SK-N-SH (cell line): ENCODE results near the gene MRM2. TPM values are rescaled to one million over a fixed set of nuclear protein-coding genes. Genes with fewer than 3 reads are reported as not detected.

Experiments used
- CTCF ChIA-PET: fragments of 300-600, 350-600 bp; formaldehyde crosslinking; extraction: SDS; loops from one replicate; lab custom pipeline; 2021; lab: Yijun Ruan, JAX
- POLR2A ChIA-PET: fragments of 350-600 bp; sonication (Branson Sonifier 250); formaldehyde crosslinking; extraction: SDS; loops from one replicate; lab custom pipeline; 2020; ENCODE audit warnings: antibody characterized with exemption, inconsistent platforms; lab: Yijun Ruan, JAX
- DNase-seq: peaks from one replicate; pipeline ENCODE4 v3.0.0; 2012
- H2AFZ ChIP-seq: fragments of 200-600 bp; sonication (generic); 2 replicates; pipeline ENCODE4 v1.8.1; 2016; ENCODE audit warnings: antibody characterized with exemption, mild to moderate bottlenecking, low read depth
- H3F3A ChIP-seq: fragments of 200-600 bp; sonication (generic); replicated peaks from 2 replicates; pipeline ENCODE3; 2016; ENCODE audit warnings: antibody characterized with exemption, mild to moderate bottlenecking; ENCODE audit not compliant: insufficient read depth
- H3K27ac ChIP-seq, 2 experiments: fragments of 200-500 bp in 1 of 2; fragments of 200-600 bp in 1 of 2; sonication (Bioruptor generic) in 1 of 2; sonication (generic), shearing (Covaris generic) in 1 of 2; 2 replicates each; pipeline versions ENCODE4 v1.5.1 to v1.6.1; 2014 to 2016; ENCODE audit warnings: low read depth in 2 of 2, inconsistent platforms in 1 of 2, low read length in 1 of 2, mild to moderate bottlenecking in 1 of 2, mixed read lengths in 1 of 2
- H3K27me3 ChIP-seq: fragments of 200-600 bp; sonication (generic), shearing (Covaris generic); 2 replicates; pipeline ENCODE4 v1.6.1; 2016; ENCODE audit warnings: mixed run types; ENCODE audit not compliant: insufficient read depth
- H3K36me3 ChIP-seq, 2 experiments: fragments of 200-500 bp in 1 of 2; fragments of 200-600 bp in 1 of 2; sonication (Bioruptor generic) in 1 of 2; sonication (generic) in 1 of 2; replicated peaks in 1 of 2; 2 replicates each; pipeline versions ENCODE3 to v1.5.1; 2014 to 2016; ENCODE audit warnings: low read length in 1 of 2, mild to moderate bottlenecking in 1 of 2; ENCODE audit not compliant: insufficient read depth in 2 of 2, control insufficient read depth in 1 of 2
- H3K4me1 ChIP-seq, 2 experiments: fragments of 200-500 bp in 1 of 2; fragments of 200-600 bp in 1 of 2; sonication (Bioruptor generic) in 1 of 2; sonication (generic), shearing (Covaris generic) in 1 of 2; 2 replicates each; pipeline versions ENCODE4 v1.5.1 to v1.6.1; 2014 to 2016; ENCODE audit warnings: low read depth in 1 of 2, low read length in 1 of 2, mixed run types in 1 of 2; ENCODE audit not compliant: insufficient read depth in 2 of 2, control insufficient read depth in 1 of 2
- H3K4me2 ChIP-seq: fragments of 200-600 bp; sonication (generic), shearing (Covaris generic); 2 replicates; pipeline ENCODE4 v1.6.1; 2017; ENCODE audit warnings: mixed run types
- H3K4me3 ChIP-seq, 2 experiments: fragments of 200-500 bp in 1 of 2; fragments of 200-600 bp in 1 of 2; sonication (Bioruptor generic) in 1 of 2; sonication (generic), shearing (Covaris generic) in 1 of 2; 2 replicates each; pipeline versions ENCODE4 v1.5.1 to v1.8.1; 2014 to 2016; ENCODE audit warnings: low read depth in 2 of 2, inconsistent platforms in 1 of 2, low read length in 1 of 2, mild to moderate bottlenecking in 1 of 2, mixed read lengths in 1 of 2, moderate library complexity in 1 of 2
- H3K79me2 ChIP-seq: fragments of 200-600 bp; sonication (generic); 2 replicates; pipeline ENCODE4 v1.8.1; 2017; ENCODE audit warnings: mild to moderate bottlenecking; ENCODE audit not compliant: insufficient read depth
- H3K9ac ChIP-seq: fragments of 200-600 bp; sonication (generic); 2 replicates; pipeline ENCODE4 v1.6.1; 2017; ENCODE audit warnings: mixed run types
- H3K9me2 ChIP-seq: fragments of 200-600 bp; sonication (generic); 2 replicates; pipeline ENCODE4 v1.6.1; 2017; ENCODE audit warnings: mixed run types
- H3K9me3 ChIP-seq: fragments of 200-600 bp; sonication (generic); 2 replicates; pipeline ENCODE4 v1.6.1; 2017; ENCODE audit warnings: mixed run types, mild to moderate bottlenecking, moderate library complexity
- H4K20me1 ChIP-seq: fragments of 200-600 bp; sonication (generic); 2 replicates; pipeline ENCODE4 v1.6.1; 2017; ENCODE audit warnings: mild to moderate bottlenecking, mixed run types; ENCODE audit not compliant: insufficient read depth
- ELF1 ChIP-seq: IDR thresholded peaks from 2 replicates; pipeline ENCODE4 v1.4.0; 2012
- EP300 ChIP-seq, 2 experiments: IDR thresholded peaks; 2 replicates each; pipeline versions ENCODE4 v1.4.0 to v1.6.1; 2012; ENCODE audit warnings: borderline replicate concordance in 1 of 2, low read depth in 1 of 2, low read length in 1 of 2
- EZH2phosphoT487 ChIP-seq: fragments of 200-600 bp; sonication (generic); IDR thresholded peaks from 2 replicates; pipeline ENCODE4 v1.6.1; 2017; ENCODE audit warnings: low read depth, mixed run types, mild to moderate bottlenecking, antibody characterized with exemption, moderate library complexity, borderline replicate concordance
- FOXJ3 ChIP-seq: sonication (generic); formaldehyde crosslinking; IDR thresholded peaks from 2 replicates; pipeline ENCODE4 v1.5.1; 2020; ENCODE audit warnings: mild to moderate bottlenecking, missing genetic modification reagents
- GATA2 ChIP-seq: sonication (generic); formaldehyde crosslinking; IDR thresholded peaks from 2 replicates; pipeline ENCODE4 v1.5.0; 2020; ENCODE audit warnings: mild to moderate bottlenecking, missing genetic modification reagents
- MEF2A ChIP-seq: IDR thresholded peaks from 2 replicates; pipeline ENCODE4 v1.4.0; 2012; ENCODE audit warnings: low read depth, borderline replicate concordance
- MXI1 ChIP-seq: IDR thresholded peaks from 2 replicates; pipeline ENCODE4 v1.6.1; 2012; ENCODE audit warnings: mild to moderate bottlenecking, low read depth, low read length, improper control_type of control experiment
- POLR2AphosphoS5 ChIP-seq: IDR thresholded peaks from 2 replicates; pipeline ENCODE4 v1.6.1; 2012; ENCODE audit warnings: low read depth, low read length
- RAD21 ChIP-seq: IDR thresholded peaks from 2 replicates; pipeline ENCODE4 v1.6.1; 2012; ENCODE audit warnings: mild to moderate bottlenecking, low read length
- RXRA ChIP-seq: IDR thresholded peaks from 2 replicates; pipeline ENCODE4 v1.4.0; 2012; ENCODE audit warnings: low read depth, mild to moderate bottlenecking, borderline replicate concordance
- SMC3 ChIP-seq: IDR thresholded peaks from 2 replicates; pipeline ENCODE4 v1.6.1; 2012; ENCODE audit warnings: low read depth, low read length, improper control_type of control experiment
- TEAD4 ChIP-seq: IDR thresholded peaks from 2 replicates; pipeline ENCODE4 v1.4.0; 2012; ENCODE audit warnings: mild to moderate bottlenecking, borderline replicate concordance; ENCODE audit not compliant: insufficient read depth
- USF1 ChIP-seq: IDR thresholded peaks from 2 replicates; pipeline ENCODE4 v1.4.0; 2012; ENCODE audit warnings: low read depth, borderline replicate concordance
- USF2 ChIP-seq: fragments of 150-350 bp; IDR thresholded peaks from 2 replicates; pipeline ENCODE4 v1.6.1; 2017; ENCODE audit warnings: antibody characterized with exemption, low read length, low read depth, borderline replicate concordance
- YY1 ChIP-seq: IDR thresholded peaks from 2 replicates; pipeline ENCODE4 v1.4.0; 2012; ENCODE audit warnings: low read depth, mild to moderate bottlenecking
- ZBTB33 ChIP-seq: IDR thresholded peaks from 2 replicates; pipeline ENCODE4 v1.4.0; 2012; ENCODE audit warnings: low read depth, borderline replicate concordance
- WGBS: methylation state at CpG from one replicate; pipeline ENCODE4 v1.1.6; 2017; ENCODE audit warnings: low lambda C conversion rate; 5-methylcytosine and 5-hydroxymethylcytosine counted together
- polyA plus RNA-seq, 3 experiments: library from polyadenylated mRNA; depleted of rRNA; stranded (reverse); fragments of >200 nt; gene quantifications; 2 replicates each; pipeline ENCODE4 v1.2.3, GENCODE V29; 2012
- TF ChIP-seq, protein P1 (sequence below): fragments of 200-600 bp; sonication (generic); IDR thresholded peaks from 2 replicates; pipeline ENCODE4 v1.6.1; 2017; ENCODE audit warnings: antibody characterized with exemption, mild to moderate bottlenecking, moderate library complexity

The MRM2 gene
- polyA plus RNA-seq, 1 of the 3 experiments (the other 2 are of a cell fraction), result 30.7 TPM

- Histone ChIP-seq H3K9ac (no peak overlapping the region), H4K20me1 (no peaks in the 10 kb centered on the region), H3K9me2 (no peaks in the 10 kb centered on the region), H3K27ac (no peak overlapping the region), H3K4me3 (no peak overlapping the region), H2AFZ (no peak overlapping the region), H3K36me3 (peaks cover 0 to 16% of the 10 kb centered on the region in 2 experiments), H3K4me1 (peaks cover 0 to 8% of the 10 kb centered on the region in 2 experiments; a peak in 1 of 4 replicates), H3K27me3 (no peaks in the 10 kb centered on the region), H3K9me3 (no peaks in the 10 kb centered on the region), H3F3A (no peaks in the 10 kb centered on the region), H3K4me2 (no peak overlapping the region), H3K79me2 (no peaks in the 10 kb centered on the region)
- TF ChIP-seq MXI1, result no peak
- no peak for TF ChIP-seq FOXJ3 (CRISPR knock-in tag)
- no peak for TF ChIP-seq EZH2phosphoT487
- no peak for TF ChIP-seq MEF2A
- TF ChIP-seq USF1, result no peak
- TF ChIP-seq GATA2 (CRISPR knock-in tag), result no peak
- no peak for TF ChIP-seq EP300 (IDR thresholded peaks at IDR 0.05; ENCODE audit: borderline replicate concordance in 1 of 2, low read depth in 1 of 2, low read length in 1 of 2)
- no peak for TF ChIP-seq ZBTB33
- TF ChIP-seq ELF1, result no peak
- CTCF ChIA-PET, result interaction anchor here (1.7 to 4.0 kb wide), 2 partner anchors 11 to 89 kb away, joined by 7 to 19 read pairs; no protein-coding TSS in a partner anchor
- DNase-seq, result peak; percentile 33
- POLR2A ChIA-PET, result interaction anchor here (0.6 kb wide), 1 partner anchor 18 kb away, joined by 3 read pairs; no protein-coding TSS in a partner anchor
- 93% methylated on average over 20 of the region's 34 CpGs for WGBS
Measured at GRCh38 chr7:2258661-2259365, 16.8 kb upstream of the MRM2 start.

DNA sequence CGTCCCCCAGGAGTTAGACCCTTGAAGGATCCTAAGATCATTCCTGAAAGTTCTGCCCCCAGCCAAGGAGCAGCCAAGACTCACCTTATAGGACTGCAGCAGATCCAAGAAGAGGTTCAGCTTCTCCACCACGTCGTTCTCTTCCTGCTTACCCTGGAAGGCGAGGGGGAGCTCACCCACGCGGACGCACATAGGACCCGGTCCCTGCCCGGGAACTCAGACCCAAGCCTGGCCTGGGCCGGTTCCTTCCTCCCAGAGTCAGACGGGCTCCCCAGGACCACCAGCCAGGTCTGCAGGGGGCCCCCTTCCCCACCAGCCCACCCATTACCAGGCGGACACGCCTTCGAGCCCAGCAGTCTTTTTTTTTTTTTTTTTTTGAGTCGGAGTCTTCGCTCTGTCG lies 15.6 kb upstream of the MRM2 start:
- Histone ChIP-seq H3K9me2 (no peaks in the 10 kb centered on the region), H3K9me3 (no peaks in the 10 kb centered on the region), H4K20me1 (no peaks in the 10 kb centered on the region), H3K36me3 (peaks cover 0 to 20% of the 10 kb centered on the region in 2 experiments), H3K79me2 (no peaks in the 10 kb centered on the region), H2AFZ (no peak overlapping the region), H3K27ac (no peak overlapping the region), H3K4me3 (no peak overlapping the region), H3K4me2 (no peak overlapping the region), H3F3A (no peaks in the 10 kb centered on the region), H3K9ac (no peak overlapping the region), H3K4me1 (peaks cover 0 to 8% of the 10 kb centered on the region in 2 experiments; a peak in 1 of 4 replicates), H3K27me3 (no peaks in the 10 kb centered on the region)
- peak; percentile 23 for DNase-seq
- WGBS, result 99% methylated on average over 17 of the region's 17 CpGs
- POLR2A ChIA-PET, result interaction anchor here (1.6 kb wide), 1 partner anchor 96 kb away, joined by 5 read pairs; no protein-coding TSS in a partner anchor
- CTCF ChIA-PET, result interaction anchor here (1.7 kb wide), 1 partner anchor 10 kb away, joined by 7 read pairs; no protein-coding TSS in a partner anchor
- no peak for TF ChIP-seq POLR2AphosphoS5
- no peak for TF ChIP-seq EP300 (IDR thresholded peaks at IDR 0.05; ENCODE audit: borderline replicate concordance in 1 of 2, low read depth in 1 of 2, low read length in 1 of 2)
- no peak for TF ChIP-seq YY1
- TF ChIP-seq RXRA, result no peak
- TF ChIP-seq SMC3, result no peak
- TF ChIP-seq ELF1, result no peak
- no peak for TF ChIP-seq FOXJ3 (CRISPR knock-in tag)
- no peak for TF ChIP-seq TEAD4
- no peak for TF ChIP-seq USF2
- TF ChIP-seq, protein P1, sequence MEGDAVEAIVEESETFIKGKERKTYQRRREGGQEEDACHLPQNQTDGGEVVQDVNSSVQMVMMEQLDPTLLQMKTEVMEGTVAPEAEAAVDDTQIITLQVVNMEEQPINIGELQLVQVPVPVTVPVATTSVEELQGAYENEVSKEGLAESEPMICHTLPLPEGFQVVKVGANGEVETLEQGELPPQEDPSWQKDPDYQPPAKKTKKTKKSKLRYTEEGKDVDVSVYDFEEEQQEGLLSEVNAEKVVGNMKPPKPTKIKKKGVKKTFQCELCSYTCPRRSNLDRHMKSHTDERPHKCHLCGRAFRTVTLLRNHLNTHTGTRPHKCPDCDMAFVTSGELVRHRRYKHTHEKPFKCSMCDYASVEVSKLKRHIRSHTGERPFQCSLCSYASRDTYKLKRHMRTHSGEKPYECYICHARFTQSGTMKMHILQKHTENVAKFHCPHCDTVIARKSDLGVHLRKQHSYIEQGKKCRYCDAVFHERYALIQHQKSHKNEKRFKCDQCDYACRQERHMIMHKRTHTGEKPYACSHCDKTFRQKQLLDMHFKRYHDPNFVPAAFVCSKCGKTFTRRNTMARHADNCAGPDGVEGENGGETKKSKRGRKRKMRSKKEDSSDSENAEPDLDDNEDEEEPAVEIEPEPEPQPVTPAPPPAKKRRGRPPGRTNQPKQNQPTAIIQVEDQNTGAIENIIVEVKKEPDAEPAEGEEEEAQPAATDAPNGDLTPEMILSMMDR, result no peak
- no peak for TF ChIP-seq GATA2 (CRISPR knock-in tag)
- TF ChIP-seq RAD21, result no peak
- TF ChIP-seq ZBTB33, result no peak
